Activated naive CD8-positive, alpha-beta T cell treated with anti-CD3 and anti-CD28 coated beads for 36 hours (primary cell): ENCODE results near the gene CADM2. TPM values are rescaled to one million over a fixed set of nuclear protein-coding genes. Genes with fewer than 3 reads are reported as not detected.
"Not testable (repeated sequence)": the region's sequence is repeated elsewhere in the genome, so short reads cannot be mapped to it uniquely, and the experiment has no call there.

ENCODE experiments used
- DNase-seq: peaks from one replicate; pipeline ENCODE4 v3.0.0; 2021
- H3K27ac Mint-ChIP-seq: one replicate; pipeline ENCODE4 v1.8.0; 2022; ENCODE audit warnings: mild to moderate bottlenecking, moderate library complexity, mixed read lengths
- H3K27me3 Mint-ChIP-seq: one replicate; pipeline ENCODE4 v1.8.0; 2022; ENCODE audit warnings: mild to moderate bottlenecking, mixed read lengths
- H3K36me3 Mint-ChIP-seq: one replicate; pipeline ENCODE4 v1.8.0; 2021; ENCODE audit warnings: mild to moderate bottlenecking, mixed read lengths
- H3K4me1 Mint-ChIP-seq: one replicate; pipeline ENCODE4 v1.8.0; 2021; ENCODE audit warnings: mixed read lengths
- H3K4me3 Mint-ChIP-seq: one replicate; pipeline ENCODE4 v1.8.0; 2022; ENCODE audit warnings: mild to moderate bottlenecking, moderate library complexity, mixed read lengths
- H3K9me3 Mint-ChIP-seq: one replicate; pipeline ENCODE4 v1.8.0; 2022; ENCODE audit warnings: mixed read lengths
- total RNA-seq, 2 experiments: library from RNA; stranded (reverse); gene quantifications; one replicate each; pipeline ENCODE4 v1.2.3, GENCODE V29; 2021

Gene CADM2
- total RNA-seq, 2 experiments from 2014 or later: 0.21 to 0.40 TPM

DNA sequence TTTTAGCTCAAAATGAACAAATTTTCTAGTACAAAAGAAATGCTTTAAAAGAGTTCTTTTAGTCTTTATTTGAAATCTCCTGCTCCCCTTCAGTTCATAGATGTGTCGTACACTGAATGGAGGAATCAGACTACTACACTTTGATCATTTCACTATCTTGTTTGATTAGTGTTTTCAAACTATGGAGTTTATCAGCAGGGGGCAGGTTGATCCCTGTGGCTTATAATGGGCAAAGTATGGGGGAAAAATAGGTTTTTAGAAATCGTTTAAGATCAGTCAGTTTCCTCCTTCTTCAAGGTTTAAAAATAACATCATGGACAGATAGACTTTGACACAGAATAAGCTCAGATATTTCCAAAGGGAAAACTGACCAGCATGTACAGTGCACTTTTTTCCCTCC lies 701.7 kb downstream of the CADM2 start:
- DNase-seq: no peak
- no peaks in the 10 kb centered on the region for H3K27me3 Mint-ChIP-seq
- no peaks in the 10 kb centered on the region for H3K4me1 Mint-ChIP-seq
- no peak overlapping the region for H3K4me3 Mint-ChIP-seq
- H3K9me3 Mint-ChIP-seq: peaks cover 3% of the 10 kb centered on the region
- H3K27ac Mint-ChIP-seq: no peak overlapping the region
- H3K36me3 Mint-ChIP-seq: no peaks in the 10 kb centered on the region

DNA sequence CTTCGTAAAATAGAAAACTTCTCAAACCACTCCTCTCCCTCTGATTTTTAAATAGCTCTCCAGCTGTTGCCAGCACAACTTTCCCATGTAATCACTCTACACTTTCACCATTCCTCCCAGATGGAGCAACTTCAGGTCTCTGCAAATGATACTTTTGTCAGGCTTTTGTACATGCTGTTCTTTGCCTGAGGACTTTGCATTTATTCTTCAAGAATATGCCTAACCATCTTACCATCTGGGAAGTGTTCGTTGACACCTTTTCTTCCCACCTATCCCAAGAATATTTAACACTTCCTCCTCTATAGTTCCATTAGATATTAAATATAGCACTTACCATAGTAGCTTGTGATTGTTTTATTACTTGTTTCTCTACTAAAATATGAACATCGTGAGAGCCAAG lies 703.7 kb downstream of the CADM2 start:
- no peaks in the 10 kb centered on the region for H3K27me3 Mint-ChIP-seq
- H3K4me1 Mint-ChIP-seq: no peaks in the 10 kb centered on the region
- H3K9me3 Mint-ChIP-seq: peaks cover 3% of the 10 kb centered on the region
- no peak for DNase-seq
- H3K36me3 Mint-ChIP-seq: no peaks in the 10 kb centered on the region
- H3K27ac Mint-ChIP-seq: no peak overlapping the region
- no peak overlapping the region for H3K4me3 Mint-ChIP-seq

DNA sequence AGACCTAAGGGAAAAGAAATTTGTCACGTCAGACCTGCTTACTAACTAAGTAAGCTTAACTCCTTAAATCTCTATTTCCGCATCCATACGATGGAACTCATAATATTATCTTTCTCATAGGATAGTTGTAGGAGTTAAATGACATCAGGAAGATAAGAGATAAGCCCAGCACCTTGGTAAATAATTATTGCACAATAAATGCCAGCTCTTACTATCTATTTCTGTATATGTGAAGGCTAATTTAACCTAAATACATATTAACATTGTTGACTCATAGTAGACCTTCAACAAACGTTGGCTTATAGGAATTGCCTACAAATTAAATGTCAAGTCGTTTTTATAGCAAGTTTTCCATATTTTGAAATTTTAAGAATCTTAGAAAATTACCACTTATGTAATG lies 709.0 kb downstream of the CADM2 start:
- peaks cover 9% of the 10 kb centered on the region for H3K9me3 Mint-ChIP-seq
- no peak for DNase-seq
- H3K4me1 Mint-ChIP-seq: no peaks in the 10 kb centered on the region
- H3K4me3 Mint-ChIP-seq: no peak overlapping the region
- H3K27ac Mint-ChIP-seq: no peak overlapping the region
- H3K27me3 Mint-ChIP-seq: no peaks in the 10 kb centered on the region
- H3K36me3 Mint-ChIP-seq: no peaks in the 10 kb centered on the region

DNA sequence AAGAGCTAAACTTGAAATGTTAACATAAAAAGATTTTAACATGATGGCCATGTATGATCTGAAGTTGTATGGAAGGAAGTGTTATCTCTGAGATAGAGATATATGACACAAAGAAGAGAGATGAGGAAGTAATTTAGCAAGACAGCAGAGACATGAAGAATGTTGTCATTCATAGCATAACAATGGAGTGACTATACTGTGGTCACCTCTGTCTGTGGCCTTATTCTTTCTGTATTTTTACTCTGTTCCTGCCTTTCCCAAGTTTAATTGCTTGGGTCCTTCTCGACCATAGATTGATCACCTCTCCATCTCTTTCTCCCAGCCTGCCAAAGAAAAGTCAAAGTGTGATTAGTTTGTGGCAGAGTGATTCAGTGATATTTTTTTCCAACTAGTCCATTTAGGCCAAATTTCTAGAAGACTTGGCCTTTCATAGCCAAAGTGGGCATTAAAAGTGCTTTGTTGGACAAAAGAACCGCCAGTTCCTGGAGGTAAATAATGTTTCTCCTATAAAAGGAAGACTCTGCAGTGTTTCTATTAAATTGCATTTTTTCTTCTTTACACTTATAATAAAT lies 711.9 kb downstream of the CADM2 start:
- Mint-ChIP-seq H3K27ac (no peak overlapping the region), H3K4me3 (no peak overlapping the region), H3K36me3 (no peaks in the 10 kb centered on the region), H3K4me1 (no peaks in the 10 kb centered on the region), H3K27me3 (no peaks in the 10 kb centered on the region), H3K9me3 (peaks cover 8% of the 10 kb centered on the region)
- no peak for DNase-seq

DNA sequence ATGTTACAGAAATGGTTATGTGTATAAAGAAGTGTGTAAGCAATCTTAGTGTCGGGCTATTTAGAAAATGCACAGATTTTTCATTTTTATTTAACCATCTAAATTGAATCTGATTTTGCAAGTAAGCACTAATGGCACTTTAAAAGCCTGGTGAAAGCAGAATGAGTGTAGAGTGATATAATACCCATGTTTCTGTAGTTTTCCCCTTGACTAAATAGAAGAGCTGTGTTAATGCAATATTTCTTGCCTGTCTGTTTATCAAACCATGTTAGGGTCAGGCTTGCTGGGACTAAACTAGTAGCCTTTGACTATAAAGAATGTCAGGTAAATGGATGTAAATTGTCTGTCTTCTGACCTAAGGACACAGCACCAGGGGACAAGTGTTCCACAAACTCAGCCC lies 714.0 kb downstream of the CADM2 start:
- no peaks in the 10 kb centered on the region for H3K4me1 Mint-ChIP-seq
- H3K9me3 Mint-ChIP-seq: peaks cover 6% of the 10 kb centered on the region
- no peaks in the 10 kb centered on the region for H3K36me3 Mint-ChIP-seq
- H3K27me3 Mint-ChIP-seq: no peaks in the 10 kb centered on the region
- no peak for DNase-seq
- no peak overlapping the region for H3K4me3 Mint-ChIP-seq
- H3K27ac Mint-ChIP-seq: no peak overlapping the region

DNA sequence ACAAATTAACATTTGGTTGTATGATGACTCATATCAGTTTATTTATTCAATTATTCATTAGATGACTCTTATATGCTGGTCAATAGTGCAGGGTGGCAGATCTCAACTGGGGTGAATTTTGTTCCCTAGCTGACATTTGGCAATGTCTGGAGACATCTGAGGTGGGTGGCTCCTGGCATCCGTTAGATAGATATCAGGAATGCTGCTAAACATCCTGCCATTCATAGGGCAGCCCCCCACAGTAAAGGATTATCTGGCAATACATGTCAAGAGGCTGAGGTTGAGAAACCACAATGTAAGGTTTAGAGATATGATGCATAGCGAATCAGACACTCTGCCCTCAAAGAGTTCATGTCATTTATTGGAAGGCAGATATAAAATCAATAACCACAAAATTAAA lies 719.9 kb downstream of the CADM2 start:
- Mint-ChIP-seq H3K27ac (no peak overlapping the region), H3K4me3 (no peak overlapping the region), H3K4me1 (no peaks in the 10 kb centered on the region), H3K36me3 (no peaks in the 10 kb centered on the region), H3K9me3 (no peaks in the 10 kb centered on the region), H3K27me3 (no peaks in the 10 kb centered on the region)
- no peak for DNase-seq

DNA sequence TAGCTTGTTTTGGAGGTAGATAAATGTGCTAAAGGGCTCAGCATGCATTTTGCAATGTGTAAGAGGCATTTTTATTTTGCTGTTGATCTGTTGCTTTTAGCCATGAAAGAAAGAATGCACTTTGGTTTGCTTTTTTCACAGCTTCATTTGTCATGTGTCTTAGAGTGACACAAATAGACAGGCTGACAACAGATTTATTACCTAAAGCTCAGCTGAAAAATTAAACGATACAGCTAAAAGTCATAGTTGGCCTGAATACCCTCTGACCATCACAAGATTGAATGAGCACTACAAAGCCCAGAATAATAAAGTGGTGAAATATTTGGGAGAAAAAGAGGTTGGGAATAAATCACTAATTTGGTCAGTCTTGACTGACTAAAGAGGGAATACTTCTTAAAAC lies 723.1 kb downstream of the CADM2 start:
- Mint-ChIP-seq H3K27ac (no peak overlapping the region), H3K4me1 (no peaks in the 10 kb centered on the region), H3K4me3 (no peak overlapping the region), H3K36me3 (no peaks in the 10 kb centered on the region), H3K9me3 (no peaks in the 10 kb centered on the region), H3K27me3 (no peaks in the 10 kb centered on the region)
- DNase-seq: no peak

DNA sequence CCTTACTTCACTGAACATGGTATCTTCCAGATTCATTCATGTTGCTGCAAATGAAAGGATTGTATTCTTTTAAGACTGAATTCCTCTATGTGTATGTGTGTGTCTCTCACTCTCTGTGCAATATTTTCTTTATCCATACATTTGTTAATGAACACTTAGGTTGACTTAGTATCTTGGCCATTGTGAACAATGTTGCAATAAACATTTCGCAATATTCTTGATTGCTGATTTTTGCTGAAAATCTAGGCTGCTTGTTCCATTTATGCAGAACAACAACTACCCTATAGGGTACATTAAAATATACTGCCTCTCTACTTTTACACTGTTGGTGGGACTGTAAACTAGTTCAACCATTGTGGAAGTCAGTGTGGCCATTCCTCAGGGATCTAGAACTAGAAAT lies 732.4 kb downstream of the CADM2 start:
- H3K4me3 Mint-ChIP-seq: no peak overlapping the region
- no peaks in the 10 kb centered on the region for H3K4me1 Mint-ChIP-seq
- peaks cover 3% of the 10 kb centered on the region for H3K9me3 Mint-ChIP-seq
- H3K36me3 Mint-ChIP-seq: no peaks in the 10 kb centered on the region
- no peaks in the 10 kb centered on the region for H3K27me3 Mint-ChIP-seq
- H3K27ac Mint-ChIP-seq: no peak overlapping the region
- no peak for DNase-seq

DNA sequence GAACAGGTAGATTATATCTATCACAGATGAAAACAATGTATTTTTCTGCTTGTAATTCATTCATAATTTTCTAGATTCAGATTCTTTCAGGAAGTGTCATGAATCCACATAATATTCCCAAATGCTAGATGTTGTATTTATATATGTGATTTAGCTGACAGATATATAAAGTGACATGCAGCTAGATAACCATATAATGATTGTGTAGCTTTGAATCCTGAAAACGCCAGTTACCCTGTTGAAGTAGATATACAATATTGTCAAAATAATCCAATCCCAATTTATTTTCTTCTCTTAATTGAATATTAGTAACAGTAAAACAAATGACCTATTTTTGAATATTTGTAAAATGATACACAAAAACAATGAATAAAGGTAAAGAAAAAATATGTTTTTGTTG lies 738.4 kb downstream of the CADM2 start:
- H3K27ac Mint-ChIP-seq: no peak overlapping the region
- DNase-seq: no peak
- H3K27me3 Mint-ChIP-seq: no peaks in the 10 kb centered on the region
- no peaks in the 10 kb centered on the region for H3K36me3 Mint-ChIP-seq
- no peak overlapping the region for H3K4me3 Mint-ChIP-seq
- no peaks in the 10 kb centered on the region for H3K4me1 Mint-ChIP-seq
- H3K9me3 Mint-ChIP-seq: peaks cover 3% of the 10 kb centered on the region

DNA sequence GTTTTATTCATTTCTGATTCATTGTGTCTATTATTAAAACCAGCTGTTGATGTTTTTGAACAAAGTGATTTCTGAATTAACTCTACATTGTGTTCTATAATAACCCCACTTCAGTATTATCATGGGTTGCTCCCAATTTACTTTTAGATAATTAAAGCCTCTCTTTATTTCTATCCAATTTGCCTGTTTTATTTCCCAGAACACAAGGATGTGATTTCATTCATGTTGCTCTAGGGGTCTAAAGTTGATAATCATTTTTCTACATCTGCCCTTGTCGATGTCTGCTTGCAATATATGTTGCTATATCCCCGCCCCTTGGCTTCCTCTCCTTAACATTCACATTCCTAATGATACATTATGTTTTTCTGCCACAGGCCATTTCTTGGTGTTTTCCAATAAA lies 747.3 kb downstream of the CADM2 start:
- no peaks in the 10 kb centered on the region for H3K4me1 Mint-ChIP-seq

DNA sequence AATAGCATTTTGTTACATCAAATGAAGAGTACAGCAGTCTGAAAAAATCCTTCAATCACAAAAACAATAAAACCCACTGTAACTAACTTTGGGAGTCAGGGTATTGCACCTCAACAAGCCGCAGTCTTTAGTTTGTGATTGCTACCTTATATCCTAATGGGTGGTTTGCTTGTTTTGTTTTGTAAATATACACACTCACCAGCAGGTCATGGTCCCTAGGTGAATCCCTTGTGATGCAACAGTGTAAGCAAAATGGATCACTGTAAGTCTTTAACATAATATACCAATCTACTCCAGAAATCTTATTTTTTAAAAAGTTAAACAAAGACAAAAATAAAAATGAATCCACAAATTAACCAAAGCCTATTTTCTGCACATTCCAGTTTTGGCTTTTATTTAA lies 749.5 kb downstream of the CADM2 start:
- not testable (repeated sequence) for DNase-seq, H3K27me3 Mint-ChIP-seq, H3K36me3 Mint-ChIP-seq, H3K4me1 Mint-ChIP-seq, H3K9me3 Mint-ChIP-seq, H3K27ac Mint-ChIP-seq, H3K4me3 Mint-ChIP-seq

More for the DNA sequence above, 747.3 kb downstream of the CADM2 start:
- Mint-ChIP-seq H3K27ac (no peak overlapping the region), H3K4me3 (no peak overlapping the region), H3K36me3 (no peaks in the 10 kb centered on the region), H3K27me3 (no peaks in the 10 kb centered on the region), H3K9me3 (peaks cover 3% of the 10 kb centered on the region)
- DNase-seq: no peak

DNA sequence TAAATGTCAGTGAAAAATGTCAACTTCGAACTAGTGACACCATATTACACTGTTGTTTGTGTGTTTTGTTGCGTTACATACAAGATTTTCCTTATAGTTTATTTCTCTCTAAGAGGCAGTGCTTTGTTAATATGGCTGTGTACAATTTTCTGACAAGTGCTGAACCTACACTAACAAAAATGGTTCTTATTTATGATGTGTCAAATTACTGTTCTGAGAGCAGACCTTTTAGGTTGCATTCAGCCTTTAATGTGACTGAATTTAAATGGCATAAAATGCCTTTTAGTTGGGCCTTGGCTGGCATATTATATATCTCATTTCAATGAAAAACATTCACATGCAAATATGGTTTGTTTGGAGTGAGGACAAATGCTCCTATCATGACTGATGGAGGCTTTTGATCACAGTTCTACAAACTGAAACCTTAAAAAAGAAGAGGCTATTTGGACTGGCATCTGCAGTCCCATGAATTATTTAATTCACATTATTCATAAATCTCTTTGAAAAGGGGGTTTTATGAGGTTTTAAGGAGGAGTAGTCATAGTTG lies 750.6 kb downstream of the CADM2 start:
- no peak overlapping the region for H3K27ac Mint-ChIP-seq
- no peaks in the 10 kb centered on the region for H3K27me3 Mint-ChIP-seq
- no peaks in the 10 kb centered on the region for H3K4me1 Mint-ChIP-seq
- no peak overlapping the region for H3K4me3 Mint-ChIP-seq
- no peaks in the 10 kb centered on the region for H3K36me3 Mint-ChIP-seq
- no peak for DNase-seq
- H3K9me3 Mint-ChIP-seq: peaks cover 3% of the 10 kb centered on the region

DNA sequence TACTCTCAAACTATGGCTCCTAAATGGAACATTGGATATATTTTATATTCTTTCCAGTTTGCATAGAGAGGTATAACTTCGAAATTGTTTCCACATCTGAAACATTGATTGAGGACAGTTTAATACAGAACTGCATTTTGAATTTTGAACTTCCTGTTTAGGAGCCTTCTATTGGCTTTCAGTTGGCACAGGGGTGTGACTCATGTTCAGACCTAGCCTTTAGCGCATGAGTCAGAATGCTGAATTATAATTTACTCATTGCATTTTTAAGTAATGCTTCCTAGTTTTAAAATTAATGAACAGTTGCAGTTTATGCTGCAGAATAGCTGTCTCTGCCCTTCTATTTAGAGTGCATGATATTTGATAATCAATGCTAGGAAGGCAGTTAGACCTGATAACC lies 751.7 kb downstream of the CADM2 start:
- Mint-ChIP-seq H3K27ac (no peak overlapping the region), H3K36me3 (no peaks in the 10 kb centered on the region), H3K4me3 (no peak overlapping the region), H3K4me1 (no peaks in the 10 kb centered on the region), H3K27me3 (no peaks in the 10 kb centered on the region), H3K9me3 (peaks cover 3% of the 10 kb centered on the region)
- DNase-seq: no peak

DNA sequence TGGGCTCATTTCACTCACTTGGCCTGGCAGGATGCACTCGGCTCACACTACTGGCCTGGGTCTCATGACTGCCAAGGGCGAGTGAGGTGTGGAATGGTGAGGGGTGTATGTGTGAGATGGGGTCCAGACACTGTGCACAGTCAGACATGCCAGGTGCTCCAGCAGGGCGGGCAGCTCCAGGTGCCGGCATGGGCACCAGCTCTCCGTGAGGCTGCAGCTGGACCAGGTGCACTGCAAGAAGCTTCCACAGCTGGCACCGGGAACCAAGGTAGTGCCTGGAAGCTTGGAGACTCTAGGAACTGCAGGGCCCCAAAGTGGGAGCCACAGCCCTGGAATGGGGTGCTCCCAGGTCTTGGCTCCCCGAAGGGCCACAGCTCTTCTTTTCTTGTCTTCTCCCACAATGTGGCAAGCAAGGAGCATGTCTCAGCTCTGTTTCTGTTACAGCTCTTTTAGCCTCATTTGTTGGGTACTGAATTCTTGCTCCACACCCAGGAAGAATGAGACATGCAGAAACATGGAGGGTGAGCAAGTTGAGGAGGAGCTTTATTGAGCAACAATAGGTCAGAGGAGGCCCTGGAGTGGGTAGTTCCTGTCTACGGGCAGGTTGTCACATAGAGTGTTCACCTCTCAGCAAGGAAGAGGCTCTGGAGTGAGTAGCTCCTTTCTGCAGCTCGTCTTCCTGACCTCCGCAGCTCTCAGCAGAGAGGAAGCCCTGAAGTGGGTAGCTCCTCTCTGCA lies 762.8 kb downstream of the CADM2 start:
- no peaks in the 10 kb centered on the region for H3K27me3 Mint-ChIP-seq
- no peaks in the 10 kb centered on the region for H3K4me1 Mint-ChIP-seq
- no peak overlapping the region for H3K27ac Mint-ChIP-seq

DNA sequence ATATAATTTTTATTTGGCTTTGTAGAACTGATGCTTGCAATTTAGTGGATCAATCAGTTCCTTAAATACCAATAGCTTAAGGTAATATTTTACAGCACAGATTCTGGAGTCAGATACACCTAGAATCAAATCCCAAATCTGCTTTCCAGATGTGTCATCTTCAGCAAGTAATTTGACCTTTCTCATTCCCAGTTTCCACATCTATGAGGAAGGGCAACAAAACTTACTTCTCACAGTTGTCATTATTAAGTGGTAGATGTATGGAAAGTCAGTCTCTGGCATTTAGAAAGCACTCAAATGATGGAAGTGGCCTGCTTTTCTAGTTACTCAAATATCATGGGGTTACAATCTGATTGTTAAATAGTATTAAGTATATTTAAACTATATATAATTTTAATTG lies 767.0 kb downstream of the CADM2 start:
- H3K4me1 Mint-ChIP-seq: no peaks in the 10 kb centered on the region
- H3K9me3 Mint-ChIP-seq: no peaks in the 10 kb centered on the region
- H3K27me3 Mint-ChIP-seq: no peaks in the 10 kb centered on the region
- no peak overlapping the region for H3K27ac Mint-ChIP-seq
- H3K36me3 Mint-ChIP-seq: no peaks in the 10 kb centered on the region
- H3K4me3 Mint-ChIP-seq: no peak overlapping the region
- no peak for DNase-seq

More for the DNA sequence above, 762.8 kb downstream of the CADM2 start:
- DNase-seq: no peak
- peaks cover 5% of the 10 kb centered on the region for H3K9me3 Mint-ChIP-seq
- H3K36me3 Mint-ChIP-seq: no peaks in the 10 kb centered on the region
- H3K4me3 Mint-ChIP-seq: no peak overlapping the region

DNA sequence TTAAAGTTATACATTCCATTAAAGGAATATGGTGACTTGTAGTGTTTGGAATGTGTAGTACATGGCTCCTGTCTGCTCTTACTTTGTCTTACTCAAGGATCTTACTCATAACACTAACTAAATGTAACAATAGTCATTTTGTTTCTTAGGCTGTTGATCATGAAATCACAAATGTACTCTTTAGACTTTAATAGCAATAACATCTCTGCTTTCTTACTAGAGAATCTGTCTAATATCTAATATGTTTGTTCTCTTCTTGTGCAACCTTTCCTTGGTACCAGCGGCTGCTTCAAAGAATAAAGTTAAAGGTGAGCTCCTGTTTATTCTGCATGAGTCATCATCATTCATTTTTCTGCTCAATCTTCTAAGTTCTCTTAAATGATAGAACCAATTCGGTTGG lies 767.5 kb downstream of the CADM2 start:
- Mint-ChIP-seq H3K36me3 (no peaks in the 10 kb centered on the region), H3K4me3 (no peak overlapping the region), H3K9me3 (no peaks in the 10 kb centered on the region), H3K4me1 (no peaks in the 10 kb centered on the region), H3K27me3 (no peaks in the 10 kb centered on the region), H3K27ac (no peak overlapping the region)
- DNase-seq: no peak
